Fibroblast of peridontal ligament (primary cell): ENCODE measurements around the gene CNOT8.
A peak's percentile ranks its signal among the peaks of the same experiment; 100 is the strongest.
"Not testable (repeated sequence)": the region's sequence is repeated elsewhere in the genome, so short reads cannot be mapped to it uniquely, and the experiment has no call there.

Experiments
- DNase-seq: peaks from one replicate; pipeline ENCODE4 v3.0.0-alpha.2; 2010; ENCODE audit errors: extremely low read depth

The CNOT8 gene

DNA sequence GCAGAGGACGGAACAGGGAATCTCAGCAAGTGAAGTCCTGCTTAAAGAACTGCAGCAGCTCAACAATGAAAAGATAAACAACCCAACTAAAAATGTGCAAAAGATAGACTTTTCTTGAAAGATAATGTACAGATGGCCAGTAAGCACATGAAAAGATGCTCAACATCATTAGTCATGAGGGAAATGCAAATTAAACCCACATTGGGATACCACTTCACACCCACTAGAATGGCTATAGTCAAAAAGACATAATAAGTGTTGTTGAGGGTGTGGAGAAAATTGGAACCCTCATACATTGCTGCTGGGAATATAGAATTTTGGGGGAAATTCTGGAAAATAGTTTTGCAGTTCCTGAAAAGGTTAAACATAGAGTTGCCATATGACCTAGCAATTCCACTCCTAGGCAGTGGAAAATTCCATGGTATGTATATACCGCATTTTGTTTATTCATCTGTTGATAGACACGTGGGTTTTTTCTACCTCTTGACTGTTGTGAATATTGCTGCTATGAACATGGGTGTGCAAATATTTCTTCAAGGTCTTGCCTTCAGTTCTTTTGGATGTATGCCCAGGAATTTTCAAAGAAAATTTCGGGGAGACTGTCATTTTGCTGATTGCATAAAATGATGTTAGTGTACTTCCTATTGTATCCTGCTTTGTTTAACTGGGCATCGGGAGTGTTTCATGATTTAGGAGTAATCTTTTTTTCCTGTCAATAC lies 7.2 kb downstream of the CNOT8 start:
- peak; percentile 10 for DNase-seq

DNA sequence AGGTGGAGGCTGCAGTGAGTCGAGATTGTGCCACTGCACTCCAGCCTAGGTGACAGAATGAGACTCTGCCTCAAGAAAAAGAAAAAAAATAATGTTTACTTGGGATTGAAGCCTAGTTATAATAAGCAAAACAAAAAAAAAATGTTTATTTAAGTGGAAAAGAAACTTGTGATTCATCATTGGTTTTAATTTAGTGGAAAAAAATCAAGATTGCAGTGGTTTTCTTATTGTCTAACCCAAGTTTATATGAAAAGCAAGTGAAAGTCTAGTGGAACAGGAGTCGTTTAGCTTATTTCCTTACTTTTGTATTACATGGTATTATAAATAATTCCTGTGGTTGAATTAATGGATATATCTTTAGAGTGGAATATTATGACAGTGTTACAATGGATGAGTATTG lies 8.4 kb downstream of the CNOT8 start:
- DNase-seq: peak; percentile 68

DNA sequence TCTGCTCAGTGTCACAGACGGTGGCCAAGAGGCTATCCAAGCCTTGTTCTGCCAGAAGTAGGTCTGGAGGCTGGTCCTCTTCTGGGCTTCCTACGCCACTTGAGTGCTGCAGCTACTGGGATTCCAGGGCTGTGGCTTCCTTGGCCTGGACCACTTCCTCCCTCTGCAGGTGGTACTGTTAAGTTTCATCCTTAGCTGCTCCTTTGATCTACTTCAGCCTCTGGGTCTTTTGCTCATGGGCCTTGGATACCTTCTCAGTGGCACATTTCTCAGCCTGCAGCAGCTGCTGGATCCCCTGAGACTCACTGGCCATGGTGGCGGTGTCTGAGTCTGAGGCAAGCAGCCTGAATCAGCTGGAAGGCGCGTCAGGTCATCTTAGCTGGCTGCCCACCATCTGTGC lies 10.3 kb downstream of the CNOT8 start:
- DNase-seq: no peak

DNA sequence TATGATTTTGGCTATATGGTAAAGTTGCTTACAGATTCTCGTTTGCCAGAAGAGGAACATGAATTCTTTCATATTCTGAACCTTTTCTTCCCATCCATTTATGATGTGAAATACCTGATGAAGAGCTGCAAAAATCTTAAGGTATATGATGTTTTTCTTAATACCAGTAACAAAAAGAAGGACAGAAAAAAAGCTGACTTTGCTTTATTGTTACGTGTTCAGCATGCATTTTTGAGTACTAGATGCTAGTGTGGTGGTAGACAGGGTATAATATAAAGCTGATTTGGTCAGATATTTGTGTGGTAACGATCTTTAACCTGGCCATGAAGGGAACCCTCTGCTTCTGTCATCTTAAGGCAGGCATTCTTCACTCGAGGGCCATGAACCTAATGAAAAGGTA lies 13.3 kb downstream of the CNOT8 start:
- DNase-seq: no peak

DNA sequence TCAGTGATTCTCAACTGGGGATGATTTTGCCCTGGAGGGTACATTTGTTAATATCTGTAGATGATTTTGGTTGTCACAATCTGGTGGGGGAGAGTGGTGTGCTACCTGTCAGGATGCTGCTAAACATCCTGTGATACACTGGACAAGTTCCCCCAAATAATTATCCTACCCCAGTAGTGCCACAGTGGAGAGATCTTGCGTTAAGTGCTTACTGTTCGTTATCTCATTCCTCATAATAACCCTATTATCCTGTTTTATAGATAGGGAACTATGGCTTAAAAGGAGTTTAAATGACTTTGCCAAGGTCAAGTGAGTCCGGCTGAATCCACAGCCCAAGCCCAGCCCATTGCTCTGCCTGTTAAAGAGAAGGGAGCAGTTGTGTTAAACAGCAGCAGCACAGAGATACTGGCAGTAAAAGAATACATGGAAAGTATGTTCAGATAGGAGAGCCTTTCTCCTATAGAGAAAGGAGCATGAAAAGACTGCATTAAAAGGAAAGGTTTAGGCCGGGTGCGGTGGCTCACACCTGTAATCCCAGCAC lies 15.4 kb downstream of the CNOT8 start:
- DNase-seq: no peak

DNA sequence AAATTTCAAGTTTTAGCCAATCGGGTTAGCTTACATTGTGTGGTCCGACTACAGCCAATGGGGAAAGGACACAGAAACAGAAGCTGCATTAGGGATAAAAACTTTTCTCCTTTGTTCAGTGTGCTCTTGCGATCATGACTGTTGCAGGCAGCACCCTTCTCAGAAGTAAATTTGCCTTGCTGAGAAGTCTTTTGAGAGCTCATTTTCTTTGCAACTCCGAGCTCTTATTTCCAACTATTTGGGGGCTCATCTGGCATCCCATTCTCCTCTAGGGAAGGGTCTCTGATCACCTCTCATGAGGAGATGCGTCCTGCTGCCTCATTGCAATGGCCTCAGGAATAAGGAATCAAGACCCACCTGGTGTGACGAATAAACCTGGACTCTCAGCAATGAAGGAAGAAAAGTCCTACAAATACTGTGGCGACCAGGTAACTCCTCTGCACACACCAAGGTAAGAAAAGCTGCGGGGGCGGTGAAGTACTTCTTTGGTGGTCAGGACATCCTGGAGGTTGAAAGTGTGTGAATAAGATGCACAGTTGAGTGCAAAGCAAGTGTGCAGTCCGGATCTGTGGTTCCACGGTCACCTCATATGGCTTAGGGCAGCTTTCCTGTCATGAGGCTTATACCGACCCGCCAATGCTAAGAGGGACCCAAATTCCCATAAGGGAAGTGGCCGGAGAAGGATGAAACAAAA lies 20.4 kb downstream of the CNOT8 start:
- DNase-seq: peak; percentile 8

DNA sequence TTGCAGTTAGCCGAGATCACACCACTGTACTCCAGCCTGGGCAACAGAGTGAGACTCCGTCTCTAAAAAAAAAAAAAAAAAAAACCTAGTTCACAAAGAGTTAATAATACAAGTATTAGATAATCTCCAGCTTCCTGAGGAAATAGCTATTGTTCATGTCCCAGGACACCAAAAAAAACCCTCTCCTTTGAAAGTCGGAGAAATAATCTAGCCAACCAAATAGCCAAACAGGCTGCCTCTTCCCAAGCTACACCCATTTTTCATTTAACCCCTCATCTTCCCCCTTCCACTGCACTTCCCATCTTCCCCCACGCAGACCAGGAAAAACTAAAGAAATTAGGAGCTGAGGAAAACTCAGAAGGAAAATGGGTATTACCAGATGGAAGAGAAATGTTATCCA lies 23.6 kb downstream of the CNOT8 start:
- DNase-seq: no peak

DNA sequence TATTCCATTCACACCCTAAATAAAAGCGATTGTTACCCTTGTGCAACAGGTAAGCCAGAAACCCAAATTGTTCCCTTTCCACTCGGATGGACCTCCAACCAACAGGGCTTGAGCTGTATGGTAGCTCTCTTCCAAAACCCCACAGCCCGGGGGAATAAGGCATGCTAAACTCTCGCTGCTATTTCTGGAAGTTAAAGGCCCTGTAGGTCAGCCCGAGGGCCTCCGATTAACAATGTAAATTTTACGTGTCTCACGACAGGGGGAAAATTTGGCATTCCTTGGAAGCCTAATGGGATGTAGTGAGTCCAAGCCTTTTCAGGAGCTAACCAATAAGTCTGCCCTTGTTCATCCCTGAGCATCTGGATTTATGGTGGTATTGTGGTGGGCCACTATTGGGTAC lies 26.0 kb downstream of the CNOT8 start:
- no peak for DNase-seq

DNA sequence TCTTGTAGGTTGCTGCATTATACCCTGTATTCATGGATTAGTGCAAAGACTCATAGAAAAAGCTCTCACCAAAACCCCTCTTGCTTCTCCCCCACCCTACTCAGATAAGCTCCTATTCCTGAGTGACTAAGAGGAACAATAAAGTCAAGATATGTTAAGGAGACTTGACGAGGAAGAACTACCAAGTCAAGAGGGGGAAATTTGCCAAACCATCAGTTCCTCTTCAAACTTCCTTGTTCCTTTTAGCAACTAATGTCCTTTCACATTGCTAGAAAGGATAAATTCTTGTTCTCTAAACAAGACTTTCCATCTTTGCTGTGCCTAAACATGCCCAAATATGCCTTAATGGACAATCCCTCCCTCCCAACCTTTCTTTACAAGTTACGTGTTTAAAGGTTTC lies 27.0 kb downstream of the CNOT8 start:
- DNase-seq: no peak

DNA sequence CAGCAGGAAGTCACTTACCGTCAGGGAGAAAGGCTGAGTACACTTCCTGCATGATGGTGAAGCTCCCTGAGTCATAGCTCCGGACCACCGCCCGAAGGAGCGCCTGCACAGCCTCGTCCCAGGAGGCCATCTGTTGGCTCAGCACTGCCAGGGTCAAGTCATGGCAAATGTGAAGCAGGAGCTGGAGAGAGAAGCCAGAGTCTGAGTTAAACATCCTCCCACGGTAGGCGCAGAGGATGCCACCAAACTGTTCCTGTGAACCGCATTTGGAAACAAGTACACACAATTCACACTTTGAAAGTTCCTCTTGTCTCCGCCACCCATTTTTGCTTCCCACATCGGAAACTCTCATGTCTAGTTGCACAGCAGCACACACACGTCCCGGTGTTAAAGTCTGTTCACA lies 33.9 kb downstream of the CNOT8 start:
- DNase-seq: no peak

DNA sequence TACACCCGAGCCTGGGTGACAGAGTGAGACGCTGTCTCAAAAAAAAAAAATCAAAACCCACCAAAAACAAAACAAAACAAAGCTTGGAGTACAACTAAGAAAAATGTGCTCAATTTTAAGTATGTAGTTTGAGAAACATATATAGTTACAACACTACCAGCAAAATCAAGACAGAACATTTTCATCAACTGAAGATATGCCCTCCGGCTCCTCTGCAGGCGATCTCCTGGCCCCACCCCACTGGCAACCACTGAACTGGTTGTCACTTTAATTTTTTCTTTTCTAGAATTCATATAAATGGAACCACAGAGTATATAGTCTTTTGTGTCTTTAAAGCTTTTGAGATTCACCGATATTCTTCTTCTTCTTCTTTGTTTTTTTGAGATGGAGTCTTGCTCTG lies 35.0 kb downstream of the CNOT8 start:
- no peak for DNase-seq

DNA sequence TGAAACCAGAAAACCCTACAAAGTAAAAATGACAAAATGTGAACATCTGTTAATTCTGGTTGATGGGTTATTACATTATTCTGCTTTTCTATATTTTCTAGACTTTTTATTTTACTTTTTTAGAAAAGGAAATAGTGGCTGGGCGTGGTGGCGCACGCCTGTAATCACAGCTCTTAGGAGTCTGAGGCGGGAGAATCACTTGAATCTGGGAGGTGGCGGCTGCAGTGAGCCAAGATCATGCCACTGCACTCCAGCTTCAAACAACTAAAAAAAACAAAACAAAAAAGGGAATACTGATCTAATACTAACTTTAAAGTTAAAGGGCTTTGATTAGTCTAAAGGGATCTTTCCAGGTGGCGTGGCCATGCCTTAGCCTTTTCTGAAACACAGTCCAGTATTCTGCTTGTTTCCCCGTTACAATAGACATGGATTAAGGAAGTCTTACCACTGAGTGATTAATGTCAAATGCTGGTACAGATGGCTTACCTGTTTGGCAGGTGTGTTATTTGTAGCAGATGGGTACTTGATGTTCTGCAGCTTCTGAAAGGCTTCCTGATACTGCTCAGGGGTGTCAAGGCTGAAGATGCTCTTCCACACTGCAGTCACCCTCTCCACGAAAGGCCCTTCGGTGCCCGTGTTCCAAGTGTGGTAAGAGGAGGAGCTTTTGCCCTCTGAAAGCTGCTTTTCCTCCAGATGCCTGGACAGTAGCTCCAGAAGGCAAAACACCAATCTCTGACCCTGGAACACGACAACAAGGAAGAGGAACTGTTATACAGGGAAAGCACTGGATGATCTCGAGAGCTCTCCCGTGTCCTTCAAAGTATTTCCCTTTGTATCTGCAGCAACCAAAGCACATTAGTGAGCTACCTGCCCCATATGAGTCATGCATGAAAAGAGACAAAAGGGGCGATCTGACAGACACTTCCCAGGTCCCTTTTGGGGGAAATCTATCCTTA lies 37.5 kb downstream of the CNOT8 start:
- DNase-seq: no peak

DNA sequence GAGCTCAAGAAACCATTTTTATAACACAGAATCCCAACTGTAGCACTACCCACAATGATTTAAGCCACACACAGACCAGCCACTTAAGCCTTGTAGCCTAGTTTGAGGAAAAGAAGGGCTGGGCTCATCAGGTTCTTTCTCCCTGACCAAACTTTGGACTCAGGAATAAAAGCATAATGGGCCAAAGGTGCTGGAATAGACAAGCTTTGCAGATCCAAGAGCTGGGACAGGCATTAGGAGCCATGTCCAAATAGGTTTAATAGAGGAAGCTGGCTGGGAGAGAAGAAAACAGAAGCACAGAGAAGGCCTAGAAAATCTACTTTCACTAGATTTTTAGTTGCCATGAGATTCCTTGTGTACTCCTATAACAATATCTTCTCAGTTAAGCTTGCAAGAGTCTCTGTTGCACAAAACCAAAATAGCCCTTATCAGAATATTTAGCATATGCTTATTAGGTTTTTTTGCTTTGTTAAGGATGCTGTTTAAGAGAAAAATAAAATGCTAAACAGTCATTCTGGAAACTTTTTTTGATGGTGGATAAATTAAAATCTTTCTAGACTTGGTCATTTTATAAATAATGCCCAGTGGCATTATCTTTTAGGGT lies 38.2 kb downstream of the CNOT8 start:
- no peak for DNase-seq

DNA sequence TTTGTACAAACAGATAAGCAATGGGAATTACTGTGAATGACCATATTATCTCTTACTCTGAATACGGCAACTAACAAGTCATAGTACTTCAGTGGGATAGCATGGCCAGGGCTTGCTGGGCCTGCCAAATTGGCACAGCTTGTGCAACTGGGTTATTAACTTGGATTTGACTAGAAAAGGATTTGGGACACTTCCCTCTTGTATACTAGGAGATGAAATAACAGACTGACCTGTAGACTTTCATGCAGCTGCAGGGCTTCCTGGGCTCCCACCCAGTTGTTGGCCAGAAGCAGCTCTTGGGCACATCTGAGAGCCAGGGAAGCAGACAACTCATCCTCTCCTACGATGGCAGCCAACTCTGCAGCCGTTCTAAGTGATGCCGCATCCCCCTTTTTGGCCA lies 39.8 kb downstream of the CNOT8 start:
- DNase-seq: no peak

DNA sequence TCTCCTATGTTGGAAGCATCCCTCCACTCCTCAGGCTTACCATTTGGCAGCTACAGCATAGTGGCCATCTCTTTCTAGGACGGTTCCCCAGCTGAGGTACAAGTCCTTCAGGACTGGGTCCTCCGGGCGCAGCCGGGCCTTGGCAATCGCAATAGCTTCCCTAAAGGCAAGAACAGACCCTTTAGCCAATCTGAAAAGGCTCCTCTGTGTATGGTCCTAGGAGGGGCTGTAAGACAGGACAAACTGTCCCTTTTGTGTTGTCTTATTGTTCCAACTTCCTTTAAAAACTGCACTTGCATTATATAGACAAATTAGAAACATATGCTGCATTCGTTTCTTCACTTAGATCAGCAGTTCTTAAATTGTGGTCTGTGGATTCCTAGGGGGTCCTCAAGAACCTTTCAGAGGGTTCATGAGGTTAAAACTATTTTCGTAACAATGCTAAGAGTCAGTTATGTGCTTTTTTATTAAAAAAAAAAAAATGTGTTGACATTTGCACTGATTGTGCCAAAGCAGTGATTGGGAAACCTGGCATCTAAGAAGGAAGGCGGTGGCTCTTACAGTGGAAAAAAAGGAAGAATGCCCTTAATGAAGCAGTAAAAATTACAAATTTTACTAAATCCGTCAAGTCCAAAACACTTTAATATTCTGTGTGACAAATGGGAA lies 40.9 kb downstream of the CNOT8 start:
- peak; percentile 23 for DNase-seq

DNA sequence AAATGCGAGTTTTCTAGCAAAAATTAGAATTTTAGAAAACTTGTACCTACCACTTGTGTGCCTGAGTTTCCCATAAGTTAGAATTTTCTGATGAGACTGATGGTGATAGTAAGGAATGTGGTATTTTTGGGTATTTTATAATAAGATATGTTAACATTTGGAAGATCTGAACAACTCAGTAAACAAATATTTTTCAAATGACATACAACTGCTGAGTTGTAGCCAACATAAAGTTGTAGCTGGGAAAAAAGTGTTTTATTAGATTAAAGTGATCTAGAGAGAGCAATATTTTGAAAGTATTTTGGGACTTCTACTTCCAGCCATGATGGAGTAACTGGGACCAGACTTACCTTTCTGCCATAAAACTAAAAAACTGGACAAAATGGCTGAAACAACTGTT lies 41.6 kb downstream of the CNOT8 start:
- no peak for DNase-seq

DNA sequence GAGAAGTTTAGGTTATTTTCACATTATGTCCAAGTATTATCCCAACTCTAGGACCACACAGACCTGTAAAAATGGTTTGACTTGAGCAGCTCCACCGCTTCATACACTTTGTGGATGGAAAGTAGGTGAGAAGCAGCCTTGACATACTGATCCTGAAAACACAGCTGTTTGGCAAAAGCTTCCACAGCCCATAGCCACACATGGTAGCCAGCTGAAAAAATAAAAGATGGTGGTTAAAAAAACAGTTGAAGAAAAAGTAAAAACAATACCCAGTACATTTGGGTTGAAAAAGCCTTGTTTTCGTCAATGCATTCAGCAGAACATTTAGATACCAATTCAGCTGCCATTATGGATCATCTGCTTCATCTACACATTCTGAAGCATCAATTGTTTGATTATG lies 42.8 kb downstream of the CNOT8 start:
- peak; percentile 36 for DNase-seq

DNA sequence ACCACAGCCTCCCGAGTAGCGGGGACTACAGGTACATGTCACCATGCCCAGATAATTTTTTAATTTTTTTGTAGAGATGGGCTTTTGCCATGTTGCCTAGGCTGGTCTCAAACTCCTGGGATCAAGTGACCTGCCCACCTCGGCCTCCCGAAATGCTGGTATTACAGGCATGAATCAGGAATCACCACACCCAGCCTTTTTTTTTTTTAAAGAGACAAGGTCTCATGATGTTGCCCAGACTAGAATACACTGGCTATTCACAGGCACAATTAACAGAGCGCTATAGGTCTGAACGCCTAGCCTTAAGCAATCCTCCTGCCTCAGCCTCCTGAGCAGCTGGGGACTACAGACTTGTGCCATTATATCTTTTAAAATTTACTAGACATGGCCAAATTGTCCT lies 43.5 kb downstream of the CNOT8 start:
- no peak for DNase-seq

DNA sequence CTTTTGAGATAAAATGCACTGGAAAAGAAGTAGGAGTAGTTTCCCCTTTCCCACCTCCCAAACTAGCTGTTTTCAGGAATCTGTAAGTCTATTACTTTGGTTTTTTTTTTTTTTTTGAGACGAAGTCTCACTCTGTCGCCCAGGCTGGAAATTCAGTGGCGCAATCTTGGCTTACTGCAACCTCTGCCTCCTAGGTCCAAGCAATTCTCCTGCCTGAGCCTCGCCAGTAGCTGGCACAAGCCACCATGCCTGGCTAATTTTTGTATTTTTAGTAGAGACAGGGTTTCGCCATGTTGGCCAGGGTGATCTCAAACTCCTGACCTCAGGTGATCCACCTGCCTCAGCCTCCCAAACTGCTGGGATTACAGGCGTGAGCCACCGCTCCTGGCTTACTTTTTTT lies 47.2 kb downstream of the CNOT8 start:
- not testable (repeated sequence) for DNase-seq

DNA sequence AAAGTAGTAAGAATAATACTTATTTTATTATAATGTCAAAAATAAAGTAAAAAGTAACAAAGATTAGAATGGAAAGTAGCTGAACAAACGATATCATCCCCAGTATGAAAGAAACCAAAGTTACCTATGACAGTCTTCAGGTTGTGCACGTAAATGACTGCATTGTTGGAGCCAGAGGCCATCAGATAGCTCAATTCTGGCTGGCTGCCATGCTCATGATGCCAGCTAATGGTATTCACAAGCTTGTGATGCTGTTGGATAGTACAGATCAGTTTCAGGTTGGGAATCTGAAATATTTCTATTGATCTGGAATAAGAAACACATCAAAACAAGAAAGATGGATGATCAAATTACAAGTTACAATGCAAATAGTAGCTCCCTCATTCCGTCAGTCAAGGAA lies 58.4 kb downstream of the CNOT8 start:
- DNase-seq: no peak

DNA sequence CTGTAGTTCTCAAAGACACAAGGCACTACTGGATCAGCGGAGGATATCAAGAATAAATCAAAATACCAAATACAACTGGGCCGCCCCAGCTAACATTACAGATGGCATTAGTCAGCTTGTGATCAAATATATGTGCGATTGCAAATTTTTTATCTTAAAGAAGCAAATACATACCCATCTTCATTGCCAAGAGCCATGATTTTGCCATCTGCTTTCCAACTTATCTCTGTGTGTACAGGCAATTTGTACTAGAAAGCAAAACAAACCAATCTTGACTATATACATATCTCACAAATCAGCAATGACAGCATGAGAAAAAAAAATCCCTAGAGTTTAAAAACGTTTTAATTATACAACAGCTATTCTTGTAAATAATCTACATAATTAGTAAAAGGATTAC lies 59.3 kb downstream of the CNOT8 start:
- no peak for DNase-seq
